GM23248 (cell line): ENCODE data around the gene CD9. TPM values are rescaled to one million over a fixed set of nuclear protein-coding genes. Genes with fewer than 3 reads are reported as not detected.

Source experiments
- DNase-seq: peaks from one replicate; pipeline ENCODE4 v3.0.0-alpha.2; 2015
- H2AFZ ChIP-seq: fragments of 200-600 bp; sonication (generic); 2 replicates; pipeline ENCODE4 v1.6.1; 2016; ENCODE audit warnings: antibody characterized with exemption
- H3F3A ChIP-seq: fragments of 200-600 bp; sonication (generic); 2 replicates; pipeline ENCODE4 v1.6.1; 2016; ENCODE audit warnings: mild to moderate bottlenecking, antibody characterized with exemption, mixed run types; ENCODE audit not compliant: insufficient read depth
- H3K27ac ChIP-seq: fragments of 200-600 bp; sonication (generic); 2 replicates; pipeline ENCODE4 v1.5.1; 2016; ENCODE audit warnings: mild to moderate bottlenecking
- H3K27me3 ChIP-seq: fragments of 200-600 bp; sonication (generic); replicated peaks from 2 replicates; pipeline ENCODE4 v1.6.1; 2016; ENCODE audit warnings: mild to moderate bottlenecking; ENCODE audit not compliant: insufficient read depth
- H3K36me3 ChIP-seq: fragments of 200-600 bp; sonication (generic); 2 replicates; pipeline ENCODE4 v1.6.1; 2016; ENCODE audit warnings: low read depth, mild to moderate bottlenecking
- H3K4me1 ChIP-seq: fragments of 200-600 bp; sonication (generic); 2 replicates; pipeline ENCODE4 v1.6.1; 2016; ENCODE audit warnings: mild to moderate bottlenecking; ENCODE audit not compliant: insufficient read depth
- H3K4me2 ChIP-seq: fragments of 200-600 bp; sonication (generic); one replicate; pipeline ENCODE4 v1.6.1; 2016; ENCODE audit warnings: mild to moderate bottlenecking; ENCODE audit not compliant: unreplicated experiment
- H3K4me3 ChIP-seq: fragments of 200-600 bp; sonication (generic); 2 replicates; pipeline ENCODE4 v1.5.1; 2016; ENCODE audit warnings: mild to moderate bottlenecking
- H3K79me2 ChIP-seq: fragments of 200-600 bp; sonication (generic); 2 replicates; pipeline ENCODE4 v1.6.1; 2016; ENCODE audit warnings: mild to moderate bottlenecking; ENCODE audit not compliant: insufficient read depth
- H3K9ac ChIP-seq: fragments of 200-600 bp; sonication (generic); 2 replicates; pipeline ENCODE4 v1.6.1; 2016; ENCODE audit warnings: mild to moderate bottlenecking
- H3K9me2 ChIP-seq: fragments of 200-600 bp; sonication (generic); 2 replicates; pipeline ENCODE4 v1.6.1; 2016; ENCODE audit warnings: mixed run types, mild to moderate bottlenecking, moderate library complexity; ENCODE audit not compliant: insufficient read depth
- H3K9me3 ChIP-seq: fragments of 200-600 bp; sonication (generic); one replicate; pipeline ENCODE4 v1.6.1; 2017; ENCODE audit warnings: low read depth
- H4K20me1 ChIP-seq: fragments of 200-600 bp; sonication (generic); 2 replicates; pipeline ENCODE4 v1.6.0; 2016; ENCODE audit not compliant: insufficient read depth
- EZH2 ChIP-seq: fragments of 200-600 bp; sonication (generic); IDR thresholded peaks from 2 replicates; pipeline ENCODE4 v1.6.1; 2018; ENCODE audit warnings: antibody characterized with exemption, mild to moderate bottlenecking; ENCODE audit not compliant: insufficient read depth, poor library complexity, severe bottlenecking
- EZH2phosphoT487 ChIP-seq: fragments of 200-600 bp; sonication (generic); IDR thresholded peaks from 2 replicates; pipeline ENCODE4 v1.6.1; 2018; ENCODE audit warnings: antibody characterized with exemption, moderate library complexity, mild to moderate bottlenecking, low read depth; ENCODE audit not compliant: insufficient read depth
- WGBS, 2 experiments: methylation state at CpG; one replicate each; pipeline ENCODE4 v1.1.6; 2015 to 2017; ENCODE audit warnings: low lambda C conversion rate in 2 of 2, low coverage in 1 of 2; ENCODE audit errors: missing lambda C conversion rate in 2 of 2; 5-methylcytosine and 5-hydroxymethylcytosine counted together
- in situ Hi-C: fragments of 300-500 bp; cut with MboI; formaldehyde crosslinking; loops from 2 replicates; pipeline ENCODE4 v1.15.0; 2020
- polyA plus RNA-seq: library from polyadenylated mRNA; unstranded; fragments of >200 nt; fragmentation: Nextera tagmentation; extraction: Ambion mirVana; gene quantifications from 2 replicates; pipeline ENCODE4 v1.2.1, GENCODE V29; 2016
- total RNA-seq: library from RNA; depleted of rRNA; stranded (reverse); fragments of >200 nt; shearing (Covaris generic); gene quantifications from 2 replicates; pipeline ENCODE4 v1.2.3, GENCODE V29; 2014

CD9 gene
- total and polyA plus RNA-seq, 2 experiments from 2014 or later: 28.6 to 46.9 TPM

DNA sequence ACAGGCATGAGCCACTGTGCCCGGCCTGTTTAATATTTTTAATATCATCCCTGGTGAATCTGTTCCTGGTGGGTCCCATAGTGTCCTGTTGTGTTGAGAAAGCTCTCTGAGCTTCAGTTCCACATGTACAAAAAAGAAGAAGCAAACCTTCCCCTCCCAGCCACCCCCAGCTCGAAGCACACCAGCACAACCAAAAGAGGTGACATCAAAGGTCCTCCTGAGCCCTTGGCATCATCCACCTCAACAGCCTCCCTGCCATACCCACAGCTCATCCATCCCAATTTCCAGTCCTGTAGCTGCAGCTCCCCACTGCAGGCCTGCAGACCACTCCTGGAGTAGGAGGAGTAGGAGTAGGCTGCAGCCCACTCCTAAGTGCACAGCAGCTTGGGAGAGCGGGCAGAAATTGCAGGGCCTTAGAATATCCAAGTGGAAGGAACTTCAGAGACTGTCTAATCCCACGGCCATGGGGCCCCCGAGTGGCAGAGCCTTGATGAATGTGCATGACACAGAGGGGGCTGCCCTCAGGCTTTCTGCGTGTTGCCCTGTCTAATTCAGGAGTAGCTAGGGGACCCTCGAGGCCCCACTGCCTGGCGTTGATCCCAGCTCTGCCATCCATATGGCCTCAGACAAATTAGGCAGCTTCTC lies 36.7 kb upstream of the CD9 start:
- H3K36me3 ChIP-seq: no peaks in the 10 kb centered on the region
- no peak for TF ChIP-seq EZH2phosphoT487
- no peak for TF ChIP-seq EZH2
- no peaks in the 10 kb centered on the region for H3K9me2 ChIP-seq
- 82 to 83% methylated on average over 8 of the region's 8 CpGs for WGBS, 2 experiments
- H3K9ac ChIP-seq: no peak overlapping the region
- H3K4me1 ChIP-seq: peaks cover 30% of the 10 kb centered on the region
- H3K4me3 ChIP-seq: no peak overlapping the region
- in situ Hi-C loops: no loop called here
- no peak overlapping the region for H3K27ac ChIP-seq
- no peaks in the 10 kb centered on the region for H4K20me1 ChIP-seq
- H3K4me2 ChIP-seq: no peak overlapping the region
- no peaks in the 10 kb centered on the region for H3K27me3 ChIP-seq
- no peak overlapping the region for H2AFZ ChIP-seq
- H3K79me2 ChIP-seq: no peaks in the 10 kb centered on the region
- H3F3A ChIP-seq: peaks cover 34% of the 10 kb centered on the region
- no peaks in the 10 kb centered on the region for H3K9me3 ChIP-seq
- no peak for DNase-seq

DNA sequence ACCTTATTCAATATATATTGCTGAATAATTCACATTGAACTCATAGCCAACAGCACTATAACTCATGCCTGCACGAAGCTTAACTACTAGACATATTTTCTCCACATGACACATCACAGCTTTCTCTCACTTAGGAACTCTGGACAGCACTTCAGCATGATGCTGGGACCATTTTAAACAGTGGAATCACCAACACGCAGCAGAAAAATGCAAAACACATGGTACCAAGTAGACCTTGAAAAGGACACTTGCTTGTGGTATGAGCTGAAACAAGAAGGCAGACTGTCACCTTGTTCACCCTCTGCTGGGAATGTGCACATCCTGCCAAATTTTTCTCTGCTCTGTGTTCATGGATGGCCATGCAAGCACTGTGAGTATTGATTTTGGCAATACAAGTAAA lies 34.8 kb upstream of the CD9 start:
- WGBS, 2 experiments: 16 to 18% methylated on average over 2 of the region's 2 CpGs
- no peak for TF ChIP-seq EZH2
- TF ChIP-seq EZH2phosphoT487: no peak
- no peak overlapping the region for H2AFZ ChIP-seq
- no peak overlapping the region for H3K4me2 ChIP-seq
- H3K27me3 ChIP-seq: no peaks in the 10 kb centered on the region
- H4K20me1 ChIP-seq: no peaks in the 10 kb centered on the region
- H3K4me1 ChIP-seq: peaks cover 35% of the 10 kb centered on the region
- no peaks in the 10 kb centered on the region for H3K79me2 ChIP-seq
- H3K9ac ChIP-seq: no peak overlapping the region
- DNase-seq: peak; percentile 78
- peaks cover 39% of the 10 kb centered on the region for H3F3A ChIP-seq
- H3K4me3 ChIP-seq: no peak overlapping the region
- H3K27ac ChIP-seq: no peak overlapping the region
- no peaks in the 10 kb centered on the region for H3K9me2 ChIP-seq
- in situ Hi-C loops: no loop called here
- no peaks in the 10 kb centered on the region for H3K36me3 ChIP-seq
- no peaks in the 10 kb centered on the region for H3K9me3 ChIP-seq

DNA sequence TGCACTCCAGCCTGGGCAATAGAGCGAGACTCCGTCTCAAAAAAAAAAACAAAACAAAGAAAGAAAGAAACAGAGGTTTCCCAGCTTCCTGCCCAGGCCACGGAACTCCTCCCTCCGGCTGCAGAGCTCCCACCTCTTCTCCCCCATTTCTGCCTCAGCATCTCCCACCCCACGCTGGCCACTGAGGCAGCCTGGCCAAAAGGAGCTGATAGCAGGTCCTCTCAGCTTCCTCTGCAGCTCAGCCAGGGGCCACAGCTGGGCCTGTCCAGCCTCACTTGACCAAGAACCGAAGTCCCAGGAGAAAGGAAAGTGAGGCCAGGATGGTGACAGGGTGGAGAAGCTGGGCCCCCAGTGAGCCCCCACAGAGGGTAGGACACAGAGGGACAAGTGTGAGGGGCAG lies 33.4 kb upstream of the CD9 start:
- Histone ChIP-seq H3K4me2 (peak overlapping the region; percentile 74), H3K4me3 (0 out of 2 replicates have a peak overlapping the region, but pooled peaks have one; percentile 45)
- in situ Hi-C loops: no loop called here

DNA sequence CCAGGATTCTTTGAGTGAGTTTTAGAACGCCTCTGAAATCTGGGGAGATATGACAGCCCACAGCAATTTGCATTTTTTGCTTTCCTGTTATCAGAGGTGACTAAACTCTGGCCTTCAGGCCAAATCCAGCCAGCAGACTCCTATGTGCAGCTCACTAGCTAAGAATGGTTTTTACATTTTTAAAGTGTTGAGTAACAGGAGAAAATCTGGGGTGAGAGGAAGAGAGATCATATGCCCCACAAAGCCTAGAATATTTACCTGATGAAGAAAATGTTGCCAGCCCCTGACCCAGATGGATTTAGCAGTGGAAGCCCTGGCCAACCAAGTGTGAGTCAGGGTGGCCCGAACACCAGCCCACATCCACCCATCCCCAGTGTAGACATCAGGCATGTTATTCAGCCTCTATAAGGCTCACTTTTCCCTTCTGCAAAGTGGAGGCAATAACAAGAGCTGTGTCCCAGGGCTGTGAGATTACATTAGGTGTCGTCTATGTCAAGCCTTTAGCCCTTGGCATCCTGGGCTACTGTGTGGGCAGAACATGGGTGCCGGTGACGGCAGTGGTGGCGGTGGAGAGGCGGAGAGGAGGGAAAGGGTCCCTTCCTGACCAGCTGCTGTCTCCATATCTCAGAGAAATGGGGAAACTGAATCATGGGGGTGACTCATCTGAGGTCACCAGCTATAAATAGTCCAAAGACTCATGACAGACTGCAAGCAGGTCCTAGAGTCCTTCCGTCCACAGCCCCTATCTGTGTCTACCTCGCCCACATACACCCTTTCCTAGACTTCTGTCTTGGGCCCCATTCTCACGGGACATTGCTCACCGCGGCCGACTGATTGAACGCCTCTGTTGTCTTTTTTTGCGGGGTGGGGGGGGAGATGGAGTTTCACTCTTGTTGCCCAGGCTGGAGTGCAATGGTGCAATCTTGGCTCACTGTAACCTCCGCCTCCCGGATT lies 32.6 kb upstream of the CD9 start:
- WGBS, 2 experiments: 4 to 5% methylated on average over 17 of the region's 17 CpGs
- peak overlapping the region; percentile 62 for H2AFZ ChIP-seq

More for the DNA sequence above, 33.4 kb upstream of the CD9 start:
- Histone ChIP-seq H3K9me2 (no peaks in the 10 kb centered on the region), H3K4me1 (peaks cover 35% of the 10 kb centered on the region), H3K27ac (peak overlapping the region; percentile 98), H4K20me1 (no peaks in the 10 kb centered on the region), H3K36me3 (no peaks in the 10 kb centered on the region), H3K27me3 (no peaks in the 10 kb centered on the region), H2AFZ (no peak overlapping the region), H3F3A (peaks cover 39% of the 10 kb centered on the region), H3K9me3 (no peaks in the 10 kb centered on the region), H3K9ac (peak overlapping the region; percentile 72), H3K79me2 (no peaks in the 10 kb centered on the region)
- WGBS, 2 experiments: 90 to 95% methylated on average over 5 to 6 of the region's 6 CpGs
- TF ChIP-seq EZH2: no peak
- no peak for TF ChIP-seq EZH2phosphoT487
- DNase-seq: no peak

More for the DNA sequence above, 32.6 kb upstream of the CD9 start:
- H4K20me1 ChIP-seq: no peaks in the 10 kb centered on the region
- H3K79me2 ChIP-seq: no peaks in the 10 kb centered on the region
- peaks cover 35% of the 10 kb centered on the region for H3K4me1 ChIP-seq
- H3K9me2 ChIP-seq: no peaks in the 10 kb centered on the region
- peak overlapping the region; percentile 45 for H3K4me3 ChIP-seq
- peak overlapping the region; percentile 72 for H3K9ac ChIP-seq
- TF ChIP-seq EZH2phosphoT487 (no peak), EZH2 (no peak)
- no peaks in the 10 kb centered on the region for H3K27me3 ChIP-seq
- H3K4me2 ChIP-seq: peak overlapping the region; percentile 74
- peak overlapping the region; percentile 98 for H3K27ac ChIP-seq
- peak; percentile 98 for DNase-seq
- in situ Hi-C loops: no loop called here
- H3K36me3 ChIP-seq: no peaks in the 10 kb centered on the region
- H3K9me3 ChIP-seq: no peaks in the 10 kb centered on the region
- peaks cover 39% of the 10 kb centered on the region for H3F3A ChIP-seq
